PC-3 (cell line): ENCODE results near the gene CES3. TPM values are rescaled to one million over a fixed set of nuclear protein-coding genes. Genes with fewer than 3 reads are reported as not detected.

Experiments
- ATAC-seq: fragments of 200-7000 bp; cut with Tn5 transposase; 2 replicates; pipeline ENCODE4 v1.9.1; 2020; ENCODE audit warnings: mild to moderate bottlenecking, moderate library complexity
- BruUV-seq: library from RNA; stranded (reverse); fragments of 400-500 nt; replicated peaks from 2 replicates; lab custom pipeline; 2021; lab: Mats Ljungman, UMichigan
- CTCF ChIA-PET: fragments of 300-600 bp; sonication (Branson Sonifier 250); formaldehyde crosslinking; loops from one replicate; lab custom pipeline; 2022; ENCODE audit warnings: antibody characterized with exemption; lab: Charles Lee
- POLR2A ChIA-PET: fragments of 300-600 bp; sonication (Branson Sonifier 250); formaldehyde crosslinking; loops from one replicate; lab custom pipeline; 2022; ENCODE audit warnings: antibody characterized with exemption; ENCODE audit not compliant: unreplicated experiment; lab: Charles Lee
- DNase-seq: peaks from one replicate; pipeline ENCODE4 v3.0.0-alpha.2; 2015
- H2AFZ ChIP-seq: fragments of 300-600 bp; sonication (generic); 2 replicates; pipeline ENCODE4 v1.6.0; 2016; ENCODE audit warnings: antibody characterized with exemption, low read length
- H3F3A ChIP-seq: fragments of 300-600 bp; sonication (generic); one replicate; pipeline ENCODE4 v1.6.0; 2017; ENCODE audit warnings: antibody characterized with exemption, low read length, control low read depth, mild to moderate bottlenecking; ENCODE audit not compliant: unreplicated experiment
- H3K27ac ChIP-seq: fragments of 300-600 bp; sonication (generic); 2 replicates; pipeline ENCODE4 v1.5.1; 2016; ENCODE audit warnings: mild to moderate bottlenecking, low read length
- H3K27me3 ChIP-seq: fragments of 300-600 bp; sonication (generic); 2 replicates; pipeline ENCODE4 v1.6.1; 2016; ENCODE audit warnings: low read length, mixed read lengths
- H3K36me3 ChIP-seq: fragments of 300-600 bp; sonication (generic); 2 replicates; pipeline ENCODE4 v1.6.1; 2016; ENCODE audit warnings: low read depth, mixed run types, low read length, mixed read lengths
- H3K4me1 ChIP-seq: fragments of 300-600 bp; sonication (generic); 2 replicates; pipeline ENCODE4 v1.5.1; 2016; ENCODE audit warnings: low read length; ENCODE audit not compliant: insufficient read depth
- H3K4me2 ChIP-seq: fragments of 300-600 bp; sonication (generic); 2 replicates; pipeline ENCODE4 v1.6.0; 2016; ENCODE audit warnings: low read length
- H3K4me3 ChIP-seq: fragments of 300-600 bp; sonication (generic); 2 replicates; pipeline ENCODE4 v1.5.1; 2016; ENCODE audit warnings: mild to moderate bottlenecking, low read length, mixed read lengths
- H3K79me2 ChIP-seq: fragments of 300-600 bp; sonication (generic); 2 replicates; pipeline ENCODE4 v1.6.1; 2017; ENCODE audit warnings: low read length, mixed read lengths
- H3K9ac ChIP-seq: fragments of 300-600 bp; sonication (generic); 2 replicates; pipeline ENCODE4 v1.6.0; 2016; ENCODE audit warnings: mild to moderate bottlenecking, low read length
- H3K9me2 ChIP-seq: fragments of 300-600 bp; sonication (generic); replicated peaks from 2 replicates; pipeline ENCODE4 v1.6.1; 2016; ENCODE audit warnings: mixed run types, low read length, mixed read lengths
- H3K9me3 ChIP-seq: fragments of 300-600 bp; sonication (generic); 2 replicates; pipeline ENCODE4 v1.6.1; 2016; ENCODE audit warnings: low read length, mixed read lengths
- H4K20me1 ChIP-seq: fragments of 300-600 bp; sonication (generic); 2 replicates; pipeline ENCODE4 v1.6.1; 2016; ENCODE audit warnings: low read length, mixed read lengths
- EZH2 ChIP-seq: fragments of 300-600 bp; sonication (generic); IDR thresholded peaks from one replicate; pipeline ENCODE4 v1.6.1; 2017; ENCODE audit warnings: antibody characterized with exemption, mild to moderate bottlenecking, low read length; ENCODE audit not compliant: unreplicated experiment
- EZH2phosphoT487 ChIP-seq: fragments of 300-600 bp; sonication (generic); IDR thresholded peaks from 2 replicates; pipeline ENCODE4 v1.6.1; 2018; ENCODE audit warnings: mild to moderate bottlenecking, antibody characterized with exemption, low read length, borderline replicate concordance
- intact Hi-C: fragments of 100-400 bp; cut with micrococcal nuclease; formaldehyde crosslinking; loops from 2 replicates; pipeline ENCODE4 v1.9.0; 2023
- total RNA-seq: library from RNA; depleted of rRNA; stranded (reverse); fragments of >200 nt; gene quantifications from 2 replicates; pipeline ENCODE4 v1.2.3, GENCODE V29; 2014
- TF ChIP-seq, protein P1 (sequence below): fragments of 300-600 bp; sonication (generic); conservative IDR thresholded peaks from 2 replicates; pipeline ENCODE4 v1.5.1; 2017; ENCODE audit warnings: antibody characterized with exemption, low read depth, mild to moderate bottlenecking, low read length

Gene CES3
- total RNA-seq, 1 experiment from 2014 or later, result 0.26 TPM

DNA sequence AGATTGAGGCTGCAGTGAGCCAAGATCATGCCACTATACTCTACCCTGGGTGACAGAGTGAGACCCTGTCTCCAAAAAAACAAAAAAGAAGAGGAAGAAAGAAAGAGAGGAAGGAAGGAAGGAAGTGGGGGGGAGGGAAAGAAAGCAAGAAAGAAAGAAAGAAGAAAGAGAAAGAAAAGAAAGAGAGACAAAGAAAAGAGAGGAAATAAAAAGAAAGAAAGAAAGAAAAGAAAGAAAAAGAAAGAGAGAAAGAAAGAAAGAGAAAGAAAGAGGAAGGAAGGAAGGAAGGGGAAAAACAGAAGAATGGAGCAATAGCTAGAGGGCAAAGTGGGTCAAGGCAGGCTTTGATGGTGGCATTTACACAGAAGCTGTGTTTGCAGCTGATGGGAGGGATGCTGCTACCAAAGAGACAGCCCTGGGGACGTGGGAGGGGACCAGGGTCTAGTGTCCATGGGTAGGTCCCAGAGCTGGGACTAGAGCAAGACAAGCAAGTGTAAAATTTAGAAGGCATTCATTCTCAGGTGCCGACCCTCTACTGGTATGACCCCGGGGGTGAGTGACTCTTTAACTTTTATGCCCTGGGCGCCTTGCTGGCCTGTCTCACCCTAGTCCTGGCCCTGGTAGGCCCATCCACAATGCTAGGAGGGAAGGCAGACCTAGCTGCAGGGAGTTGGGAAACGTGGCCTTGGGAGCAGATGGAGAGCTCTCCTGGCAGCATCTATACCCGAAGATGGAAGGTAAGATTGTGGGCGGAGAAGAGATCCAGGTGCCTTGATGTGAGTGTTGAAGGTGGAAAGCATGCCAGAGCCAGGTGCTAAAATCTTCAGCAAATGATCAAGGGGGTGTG, 2.0 kb upstream of the CES3 start:
- no peaks in the 10 kb centered on the region for H4K20me1 ChIP-seq
- H3K4me2 ChIP-seq, result no peak overlapping the region
- ChIA-PET POLR2A (interaction anchor here (0.6 kb wide), 1 partner anchor 24 kb away, joined by 3 read pairs; no protein-coding TSS in a partner anchor), CTCF (no interaction called here)
- no peaks in the 10 kb centered on the region for H3K4me1 ChIP-seq
- H3K27ac ChIP-seq, result no peak overlapping the region
- no TSS peak for BruUV-seq
- H3K9ac ChIP-seq, result no peak overlapping the region
- H3K4me3 ChIP-seq, result no peak overlapping the region
- H3K9me3 ChIP-seq, result no peaks in the 10 kb centered on the region
- H3F3A ChIP-seq, result no peaks in the 10 kb centered on the region
- H2AFZ ChIP-seq, result no peak overlapping the region
- H3K9me2 ChIP-seq, result no peaks in the 10 kb centered on the region
- TF ChIP-seq, protein P1, sequence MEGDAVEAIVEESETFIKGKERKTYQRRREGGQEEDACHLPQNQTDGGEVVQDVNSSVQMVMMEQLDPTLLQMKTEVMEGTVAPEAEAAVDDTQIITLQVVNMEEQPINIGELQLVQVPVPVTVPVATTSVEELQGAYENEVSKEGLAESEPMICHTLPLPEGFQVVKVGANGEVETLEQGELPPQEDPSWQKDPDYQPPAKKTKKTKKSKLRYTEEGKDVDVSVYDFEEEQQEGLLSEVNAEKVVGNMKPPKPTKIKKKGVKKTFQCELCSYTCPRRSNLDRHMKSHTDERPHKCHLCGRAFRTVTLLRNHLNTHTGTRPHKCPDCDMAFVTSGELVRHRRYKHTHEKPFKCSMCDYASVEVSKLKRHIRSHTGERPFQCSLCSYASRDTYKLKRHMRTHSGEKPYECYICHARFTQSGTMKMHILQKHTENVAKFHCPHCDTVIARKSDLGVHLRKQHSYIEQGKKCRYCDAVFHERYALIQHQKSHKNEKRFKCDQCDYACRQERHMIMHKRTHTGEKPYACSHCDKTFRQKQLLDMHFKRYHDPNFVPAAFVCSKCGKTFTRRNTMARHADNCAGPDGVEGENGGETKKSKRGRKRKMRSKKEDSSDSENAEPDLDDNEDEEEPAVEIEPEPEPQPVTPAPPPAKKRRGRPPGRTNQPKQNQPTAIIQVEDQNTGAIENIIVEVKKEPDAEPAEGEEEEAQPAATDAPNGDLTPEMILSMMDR, result no peak
- TF ChIP-seq EZH2phosphoT487 (no peak), EZH2 (no peak)
- no peaks in the 10 kb centered on the region for H3K79me2 ChIP-seq
- ATAC-seq, result no peak
- no peaks in the 10 kb centered on the region for H3K36me3 ChIP-seq
- intact Hi-C loops, result no loop called here
- DNase-seq, result no peak
- no peaks in the 10 kb centered on the region for H3K27me3 ChIP-seq

DNA sequence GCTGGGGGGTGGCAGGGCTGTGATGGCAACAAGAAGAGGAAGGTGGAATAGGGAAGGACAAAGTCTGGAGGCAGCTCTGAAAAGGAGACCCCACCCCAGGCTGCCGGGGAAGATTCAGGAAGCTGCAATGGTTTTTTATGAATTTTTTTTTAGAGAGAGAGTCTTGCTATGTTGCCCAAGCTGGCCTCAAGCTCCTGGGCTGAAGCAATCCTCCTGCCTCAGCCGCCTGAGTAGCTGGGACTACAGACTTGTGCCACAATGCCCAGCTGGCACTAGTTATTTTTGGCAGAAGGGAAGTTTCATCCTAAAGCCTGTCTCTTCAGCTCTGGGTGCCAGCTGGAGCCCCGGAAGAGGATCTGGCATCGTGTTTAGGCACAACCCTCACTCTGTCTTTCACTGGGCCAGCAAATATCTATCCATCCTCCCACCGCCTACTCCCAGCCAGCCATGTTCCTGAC, 1.3 kb upstream of the CES3 start:
- Histone ChIP-seq H4K20me1 (no peaks in the 10 kb centered on the region), H3K4me3 (no peak overlapping the region), H3K4me1 (no peaks in the 10 kb centered on the region), H3K9ac (no peak overlapping the region), H3K9me3 (no peaks in the 10 kb centered on the region), H3K27me3 (no peaks in the 10 kb centered on the region), H3K9me2 (no peaks in the 10 kb centered on the region), H3K79me2 (no peaks in the 10 kb centered on the region), H3K36me3 (no peaks in the 10 kb centered on the region), H3K27ac (no peak overlapping the region), H3K4me2 (no peak overlapping the region), H2AFZ (no peak overlapping the region), H3F3A (no peaks in the 10 kb centered on the region)
- BruUV-seq, result no TSS peak
- ATAC-seq, result no peak
- intact Hi-C loops, result no loop called here
- DNase-seq, result no peak
- ChIA-PET CTCF (no interaction called here), POLR2A (interaction anchor here (0.6 kb wide), 1 partner anchor 24 kb away, joined by 3 read pairs; no protein-coding TSS in a partner anchor)
- TF ChIP-seq, protein P1, result no peak

- H3K27me3 ChIP-seq, result no peaks in the 10 kb centered on the region
- no peak overlapping the region for H3K4me2 ChIP-seq
- no peak overlapping the region for H3K9ac ChIP-seq
- ChIA-PET CTCF (no interaction called here), POLR2A (no interaction called here)
- no peaks in the 10 kb centered on the region for H3K4me1 ChIP-seq
- no peaks in the 10 kb centered on the region for H3K9me3 ChIP-seq
- no TSS peak for BruUV-seq
- H3K36me3 ChIP-seq, result no peaks in the 10 kb centered on the region
- ATAC-seq, result no peak
- H2AFZ ChIP-seq, result no peak overlapping the region
- no peaks in the 10 kb centered on the region for H3K79me2 ChIP-seq
- no peak overlapping the region for H3K4me3 ChIP-seq
- no peak for DNase-seq
- no peak overlapping the region for H3K27ac ChIP-seq
- intact Hi-C loops, result no loop called here
- no peaks in the 10 kb centered on the region for H3K9me2 ChIP-seq
- H3F3A ChIP-seq, result no peaks in the 10 kb centered on the region
- no peak for TF ChIP-seq EZH2phosphoT487
- TF ChIP-seq, protein P1, result no peak
- no peak for TF ChIP-seq EZH2
- H4K20me1 ChIP-seq, result no peaks in the 10 kb centered on the region
Measured at GRCh38 chr16:66960270-66960669, 796 bp upstream of the CES3 start.
